HCEC 1CT (cell line): ENCODE data around the gene KCNIP1.
"Not testable (repeated sequence)": the region's sequence is repeated elsewhere in the genome, so short reads cannot be mapped to it uniquely, and the experiment has no call there.

ENCODE experiments used
- DNase-seq: peaks from one replicate; pipeline ENCODE4 v3.0.0-alpha.2; 2017

KCNIP1 gene

GRCh38 chr5:170732685-170733084, 228.9 kb downstream of the KCNIP1 start:
- DNase-seq: no peak

DNA sequence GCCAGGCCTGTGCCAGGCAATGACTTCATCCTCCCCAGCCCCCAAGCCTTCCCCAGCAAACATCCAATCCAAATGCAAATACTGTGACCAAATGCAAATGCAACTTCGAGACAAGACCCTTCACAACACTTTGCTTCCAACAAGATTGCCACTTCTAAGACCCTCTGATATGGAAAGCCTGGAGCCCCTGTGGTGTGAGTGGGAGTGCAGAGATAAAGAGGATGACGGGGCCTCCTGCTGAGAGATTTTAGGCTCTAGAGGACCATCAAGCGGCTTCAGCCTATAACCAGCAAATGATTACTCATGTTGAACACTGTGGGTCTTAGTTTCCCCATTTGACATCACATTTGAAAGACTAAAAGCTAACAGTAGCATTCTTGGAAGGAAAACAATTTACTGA, 233.1 kb downstream of the KCNIP1 start:
- no peak for DNase-seq

GRCh38 chr5:170737591-170737990, 233.8 kb downstream of the KCNIP1 start:
- no peak for DNase-seq

DNA sequence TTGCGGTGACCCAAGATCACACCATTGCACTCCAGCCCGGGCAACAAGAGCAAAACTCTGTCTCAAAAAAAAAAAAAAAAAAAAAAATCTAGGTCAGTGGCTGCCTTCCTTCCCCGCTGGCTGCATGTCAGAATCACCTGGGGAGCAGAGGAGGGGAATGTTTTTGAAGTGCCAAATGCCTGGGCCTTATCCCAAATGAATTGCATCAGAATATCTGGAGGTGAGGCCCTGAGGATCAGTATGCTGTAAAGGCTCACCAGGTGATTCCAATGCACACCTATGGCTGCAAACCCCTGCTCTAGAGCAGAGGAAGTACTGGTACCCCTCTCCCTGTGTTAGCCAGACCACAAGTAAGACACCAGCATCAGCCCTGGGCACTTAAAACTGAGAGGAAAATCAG, 235.0 kb downstream of the KCNIP1 start:
- DNase-seq: no peak

DNA sequence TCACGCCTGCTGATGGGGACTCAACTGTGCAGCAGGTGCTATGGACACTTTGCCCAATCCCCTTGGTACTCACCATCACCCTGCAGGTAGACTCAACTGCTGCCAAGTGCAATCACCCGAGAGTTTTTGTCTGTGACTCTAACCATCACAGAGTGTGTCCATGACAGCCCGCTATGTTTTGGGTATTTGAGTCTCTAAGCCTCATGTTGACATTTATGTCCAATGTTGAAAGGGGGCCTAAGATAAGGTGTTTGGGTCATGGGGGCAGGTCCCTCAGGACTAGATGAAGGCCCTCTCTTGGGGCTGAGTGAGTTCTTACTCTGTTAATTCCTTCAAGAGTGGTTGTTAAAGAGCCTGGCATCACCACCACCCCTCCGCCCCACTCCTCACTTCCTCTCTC, 235.6 kb downstream of the KCNIP1 start:
- no peak for DNase-seq

DNA sequence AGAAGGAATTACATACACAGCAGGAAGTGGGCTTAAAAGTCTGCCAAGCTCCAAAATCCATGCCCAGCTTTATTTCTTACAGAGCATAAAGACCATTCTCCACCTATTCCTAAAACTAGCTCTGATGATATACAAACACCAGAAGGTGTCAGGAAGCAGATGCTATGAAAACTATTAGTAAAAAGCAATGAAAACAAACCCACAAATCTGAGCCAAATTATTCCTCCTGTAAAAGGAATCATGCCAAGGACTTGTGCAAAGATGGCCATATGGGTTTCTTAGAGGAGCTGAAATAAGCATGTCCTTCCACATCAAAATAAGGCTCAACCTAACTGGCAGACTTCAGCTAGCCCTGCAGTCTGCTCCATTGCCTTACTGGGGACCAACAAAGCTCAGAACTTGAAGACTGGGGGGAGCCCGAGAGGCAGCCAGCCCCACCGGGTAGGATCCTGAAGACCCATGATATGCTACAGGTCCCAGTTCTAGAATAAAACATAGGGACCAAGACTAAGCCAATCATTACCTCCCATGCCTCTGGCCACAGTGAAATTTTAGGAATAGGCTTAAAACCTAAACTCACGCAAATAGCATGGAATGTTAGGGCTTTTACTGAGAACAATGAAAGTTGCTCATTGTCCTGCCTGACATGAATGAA, 236.9 kb downstream of the KCNIP1 start:
- DNase-seq: no peak

- no peak for DNase-seq
Measured at GRCh38 chr5:170741801-170742200, 238.0 kb downstream of the KCNIP1 start.

DNA sequence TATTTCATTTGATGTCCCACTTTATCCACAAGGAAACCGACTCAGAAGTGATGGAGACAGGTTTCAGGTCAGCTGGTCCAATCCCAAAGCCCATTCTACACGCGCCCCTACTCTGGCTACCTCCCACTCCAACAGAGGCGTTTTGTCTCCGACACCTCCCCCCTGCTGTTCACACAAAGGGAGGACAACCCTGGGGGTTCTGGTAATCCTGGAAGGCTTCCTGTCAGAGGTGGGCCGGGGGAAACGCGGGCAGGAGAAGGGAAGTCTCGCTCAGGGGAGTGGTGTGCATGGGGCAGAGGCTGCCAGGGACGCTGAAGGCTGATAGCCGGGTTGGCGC, 240.0 kb downstream of the KCNIP1 start:
- DNase-seq: no peak

DNA sequence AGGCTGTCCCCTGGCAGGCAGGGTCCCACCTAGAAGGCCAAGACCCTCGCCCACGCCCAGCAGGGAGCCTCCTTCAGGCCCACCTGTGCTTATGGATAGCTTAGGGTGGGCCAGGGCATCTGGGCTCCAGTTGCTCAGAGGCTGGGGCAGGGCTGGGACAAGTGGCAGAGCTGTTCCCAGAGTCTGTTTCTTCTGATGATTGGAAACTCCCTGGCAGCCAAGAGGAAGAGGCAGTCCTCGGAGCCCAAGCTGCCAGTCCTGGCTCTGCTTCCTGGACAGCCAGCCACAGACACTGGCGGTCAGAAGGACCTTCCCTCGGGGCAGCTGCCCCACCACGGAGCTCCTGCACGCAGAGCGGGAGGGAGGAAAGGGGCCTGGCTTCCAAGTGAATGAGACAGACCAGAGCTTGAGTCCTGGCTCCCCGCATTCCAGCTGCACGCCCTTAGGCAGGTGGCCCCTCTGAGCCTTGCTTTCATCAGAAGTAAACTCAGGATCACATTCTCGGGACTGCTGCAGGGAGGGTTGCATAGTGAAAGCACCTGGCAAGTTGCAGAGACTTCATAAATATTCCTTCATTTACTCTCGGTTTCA, 241.8 kb downstream of the KCNIP1 start:
- no peak for DNase-seq

DNA sequence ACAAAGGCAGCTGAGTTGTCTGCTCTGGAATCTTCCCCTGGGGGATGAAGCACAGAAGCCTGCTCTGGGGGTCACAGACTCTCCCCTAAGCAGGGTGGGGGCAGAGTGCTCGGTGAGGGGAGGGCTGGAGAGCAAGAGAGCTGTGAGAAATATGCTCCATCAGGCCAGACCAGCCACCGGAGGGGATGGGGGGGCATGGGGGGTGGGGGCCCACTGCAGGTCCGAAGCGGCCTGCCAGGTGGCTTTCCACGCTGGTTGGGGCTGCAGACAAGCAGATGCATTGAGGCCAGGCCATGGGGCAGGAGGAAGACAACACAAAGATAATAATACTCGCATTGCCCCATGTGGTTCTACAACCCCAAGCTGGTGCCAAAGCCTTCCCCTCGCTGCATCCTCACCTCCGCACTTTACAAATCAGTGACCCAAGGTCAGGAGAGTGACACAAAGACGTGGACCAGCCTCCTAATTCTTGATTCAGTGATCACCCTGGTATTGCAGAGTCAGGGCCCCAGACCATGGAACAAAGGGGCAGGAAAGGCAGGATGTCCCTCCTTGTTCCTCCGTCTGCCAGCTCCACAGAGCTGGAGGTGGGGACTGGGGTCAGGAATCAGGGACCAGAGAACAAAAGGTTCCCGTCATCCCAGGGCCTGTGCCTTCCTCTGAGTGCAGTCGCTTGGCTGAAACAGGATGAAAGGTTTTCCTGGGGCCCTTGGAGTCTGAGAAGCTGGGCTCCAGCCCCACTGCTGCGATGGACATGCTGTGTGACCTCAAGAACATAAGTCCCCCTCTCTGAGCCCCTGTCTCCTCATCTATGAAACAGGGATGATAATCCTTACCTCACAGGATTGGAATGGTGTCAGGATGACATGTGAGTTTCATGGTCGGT, 242.5 kb downstream of the KCNIP1 start:
- DNase-seq: no peak

DNA sequence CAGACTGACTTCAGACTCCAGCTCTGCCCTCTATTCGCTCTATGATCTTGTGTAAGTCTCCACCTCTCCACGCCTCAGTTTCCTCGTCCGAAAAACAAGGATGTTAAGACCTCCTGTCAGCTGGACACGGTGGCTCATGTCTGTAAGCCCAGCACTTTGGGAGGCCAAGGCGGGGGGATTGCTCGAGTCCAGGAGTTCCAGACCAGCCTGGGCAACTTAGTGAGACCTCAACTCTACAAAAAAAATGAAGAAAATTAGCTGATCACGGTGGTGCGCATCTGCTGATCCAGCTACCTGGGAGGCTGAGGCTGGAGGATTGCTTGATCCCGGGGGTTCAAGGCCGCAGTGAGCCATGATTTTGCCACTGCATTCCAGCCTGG, 243.1 kb downstream of the KCNIP1 start:
- DNase-seq: no peak

GRCh38 chr5:170747357-170747756, 243.5 kb downstream of the KCNIP1 start:
- DNase-seq: no peak

DNA sequence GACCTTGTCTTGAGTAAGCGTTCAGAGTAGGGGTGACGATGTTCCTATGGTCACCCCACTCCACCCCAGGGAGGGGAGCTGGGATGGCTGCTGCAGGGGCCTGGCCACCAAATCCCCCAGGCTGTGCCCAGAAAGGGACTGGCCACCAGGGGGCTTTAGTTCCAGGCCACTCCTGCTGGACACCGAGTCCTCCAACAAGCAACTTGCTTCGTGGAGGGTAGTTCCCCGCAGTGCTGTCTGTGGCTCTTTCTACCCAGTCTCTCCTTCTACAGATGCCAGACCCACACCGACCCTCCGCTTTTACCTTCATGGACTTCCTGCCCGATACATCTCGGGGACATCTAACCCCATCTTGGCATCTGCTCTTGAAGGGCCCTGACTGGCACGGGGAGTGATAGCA, 244.0 kb downstream of the KCNIP1 start:
- DNase-seq: no peak

GRCh38 chr5:170748951-170749471, 245.2 kb downstream of the KCNIP1 start:
- DNase-seq: no peak

DNA sequence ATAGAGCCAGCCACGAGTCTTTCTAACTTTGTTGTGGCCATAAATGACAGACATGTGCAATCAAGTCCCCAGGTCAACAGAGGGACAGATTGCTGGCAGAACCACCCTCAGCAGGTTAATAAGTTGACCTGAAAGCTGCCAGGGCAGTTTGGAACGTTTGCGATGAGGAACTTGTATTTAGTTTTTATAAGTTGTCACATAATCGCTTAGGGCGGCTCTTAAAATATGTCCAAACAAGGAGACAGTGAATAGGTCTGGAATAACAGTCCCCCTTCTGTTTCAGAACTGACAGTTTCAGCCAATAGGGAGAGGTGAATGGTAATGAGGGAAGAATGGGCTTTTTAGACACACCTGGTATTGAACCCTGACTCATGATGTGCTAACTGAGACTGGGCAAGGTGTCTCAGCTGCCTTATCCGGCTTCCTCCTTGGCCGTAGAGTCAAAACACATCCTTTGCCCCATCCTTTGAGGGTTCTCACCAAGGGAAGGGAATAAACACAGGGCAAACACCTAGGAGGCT, 246.2 kb downstream of the KCNIP1 start:
- no peak for DNase-seq

GRCh38 chr5:170750791-170751190, 247.0 kb downstream of the KCNIP1 start:
- no peak for DNase-seq

DNA sequence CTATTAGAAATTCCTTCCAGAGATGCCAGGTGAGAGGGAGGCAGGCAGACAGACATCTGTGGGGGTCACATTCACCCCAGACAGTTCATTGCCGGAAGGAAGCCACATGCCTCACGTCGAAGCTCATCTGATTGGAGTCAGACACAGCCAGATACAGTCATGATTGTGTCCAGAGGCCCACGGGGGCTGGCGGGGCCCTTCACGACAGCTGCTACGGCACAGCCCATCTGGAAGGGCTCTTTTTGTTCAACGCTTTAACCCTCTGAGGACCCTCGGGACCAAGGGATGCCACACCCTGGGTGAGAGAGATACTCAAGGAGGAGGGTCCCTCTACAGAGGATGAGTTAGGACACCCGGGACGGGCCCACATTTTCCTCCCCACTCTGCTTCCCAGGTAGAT, 247.8 kb downstream of the KCNIP1 start:
- no peak for DNase-seq

- no peak for DNase-seq
Measured at GRCh38 chr5:170752257-170753215, 248.7 kb downstream of the KCNIP1 start.

DNA sequence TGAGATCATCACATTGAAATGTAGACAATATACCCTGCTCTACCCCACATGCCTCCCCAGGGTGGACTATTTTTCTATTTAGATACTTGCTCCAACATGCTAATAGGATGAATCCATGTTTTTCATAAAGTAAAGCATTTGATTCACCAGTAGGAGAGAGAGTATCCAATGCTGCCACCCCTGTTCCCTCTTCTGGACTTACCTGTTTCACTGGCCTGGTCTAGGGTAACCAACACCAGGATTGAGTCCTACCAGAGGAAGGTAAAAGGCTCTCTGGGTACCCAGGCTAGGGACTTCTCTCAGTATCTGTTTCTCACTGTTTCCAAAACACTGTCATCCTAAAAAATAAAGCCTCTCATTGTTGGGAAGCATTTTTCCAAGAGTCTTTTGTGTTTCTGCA, 249.5 kb downstream of the KCNIP1 start:
- no peak for DNase-seq

GRCh38 chr5:170754508-170754907, 250.7 kb downstream of the KCNIP1 start:
- not testable (repeated sequence) for DNase-seq

- no peak for DNase-seq
Measured at GRCh38 chr5:170755679-170756456, 252.0 kb downstream of the KCNIP1 start.

GRCh38 chr5:170756691-170757090, 252.9 kb downstream of the KCNIP1 start:
- DNase-seq: no peak
